ENCODE data around the gene CSTB.

DNA sequence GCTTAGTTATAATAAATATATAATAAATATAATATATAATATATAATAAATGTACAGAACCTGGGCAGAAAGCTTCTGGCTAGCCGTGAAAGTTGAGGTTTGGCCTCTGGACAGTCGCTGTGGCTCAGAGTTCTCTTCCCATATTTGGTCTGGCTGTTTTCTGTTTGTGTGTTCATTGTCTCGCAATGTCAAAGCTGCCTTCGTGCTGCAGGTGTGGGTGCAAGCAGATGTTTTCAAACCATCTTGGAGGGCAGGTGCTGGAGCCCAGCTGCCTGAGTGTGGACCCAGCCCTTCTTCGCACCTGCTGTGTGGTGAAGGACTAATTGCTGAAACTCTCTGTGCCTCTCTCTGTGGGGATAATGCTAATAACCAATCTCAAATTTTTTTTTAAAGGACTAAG lies 3.6 kb upstream of the CSTB start:
- TF ChIP-seq, protein P1, sequence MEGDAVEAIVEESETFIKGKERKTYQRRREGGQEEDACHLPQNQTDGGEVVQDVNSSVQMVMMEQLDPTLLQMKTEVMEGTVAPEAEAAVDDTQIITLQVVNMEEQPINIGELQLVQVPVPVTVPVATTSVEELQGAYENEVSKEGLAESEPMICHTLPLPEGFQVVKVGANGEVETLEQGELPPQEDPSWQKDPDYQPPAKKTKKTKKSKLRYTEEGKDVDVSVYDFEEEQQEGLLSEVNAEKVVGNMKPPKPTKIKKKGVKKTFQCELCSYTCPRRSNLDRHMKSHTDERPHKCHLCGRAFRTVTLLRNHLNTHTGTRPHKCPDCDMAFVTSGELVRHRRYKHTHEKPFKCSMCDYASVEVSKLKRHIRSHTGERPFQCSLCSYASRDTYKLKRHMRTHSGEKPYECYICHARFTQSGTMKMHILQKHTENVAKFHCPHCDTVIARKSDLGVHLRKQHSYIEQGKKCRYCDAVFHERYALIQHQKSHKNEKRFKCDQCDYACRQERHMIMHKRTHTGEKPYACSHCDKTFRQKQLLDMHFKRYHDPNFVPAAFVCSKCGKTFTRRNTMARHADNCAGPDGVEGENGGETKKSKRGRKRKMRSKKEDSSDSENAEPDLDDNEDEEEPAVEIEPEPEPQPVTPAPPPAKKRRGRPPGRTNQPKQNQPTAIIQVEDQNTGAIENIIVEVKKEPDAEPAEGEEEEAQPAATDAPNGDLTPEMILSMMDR (IDR thresholded peaks at IDR 0.05; ENCODE audit: extremely low read depth in 1 of 2, insufficient read depth in 1 of 2, low read depth in 1 of 2, low read length in 2 of 2): no peak
- TF ChIP-seq POLR2A (IDR thresholded peaks at IDR 0.05; ENCODE audit: low read depth, low read length) (no peak), EZH2 (IDR thresholded peaks at IDR 0.05; ENCODE audit: borderline replicate concordance, low read depth, low read length, severe bottlenecking) (no peak)
